HG02763 (cell line): ENCODE measurements around the gene ANXA6.

ENCODE experiments used
- ATAC-seq: cut with Tn5 transposase; IDR thresholded peaks from one replicate; pipeline ENCODE4 v1.9.1; 2021; ENCODE audit warnings: mild to moderate bottlenecking, moderate library complexity; ENCODE audit not compliant: unreplicated experiment

Gene ANXA6

DNA sequence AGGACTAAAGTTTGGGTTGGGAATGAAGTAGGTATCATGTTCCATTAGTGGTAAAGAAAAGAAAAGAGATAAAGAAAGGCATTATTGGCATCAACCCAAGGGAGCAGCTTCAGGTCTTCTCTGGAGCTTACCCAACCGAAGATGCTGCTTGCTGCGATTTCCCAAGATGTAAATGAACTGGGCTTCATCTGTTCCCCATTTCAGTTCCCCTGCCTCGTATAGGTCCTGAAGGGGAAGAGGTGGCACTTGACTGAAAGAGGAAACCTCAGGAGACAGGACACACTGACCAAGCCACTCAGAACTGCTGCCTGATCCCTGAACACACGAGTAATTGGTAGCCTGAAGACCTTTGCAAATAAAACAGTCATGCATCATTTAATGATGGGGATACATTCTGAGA, 24.6 kb downstream of the ANXA6 start:
- no peak for ATAC-seq

DNA sequence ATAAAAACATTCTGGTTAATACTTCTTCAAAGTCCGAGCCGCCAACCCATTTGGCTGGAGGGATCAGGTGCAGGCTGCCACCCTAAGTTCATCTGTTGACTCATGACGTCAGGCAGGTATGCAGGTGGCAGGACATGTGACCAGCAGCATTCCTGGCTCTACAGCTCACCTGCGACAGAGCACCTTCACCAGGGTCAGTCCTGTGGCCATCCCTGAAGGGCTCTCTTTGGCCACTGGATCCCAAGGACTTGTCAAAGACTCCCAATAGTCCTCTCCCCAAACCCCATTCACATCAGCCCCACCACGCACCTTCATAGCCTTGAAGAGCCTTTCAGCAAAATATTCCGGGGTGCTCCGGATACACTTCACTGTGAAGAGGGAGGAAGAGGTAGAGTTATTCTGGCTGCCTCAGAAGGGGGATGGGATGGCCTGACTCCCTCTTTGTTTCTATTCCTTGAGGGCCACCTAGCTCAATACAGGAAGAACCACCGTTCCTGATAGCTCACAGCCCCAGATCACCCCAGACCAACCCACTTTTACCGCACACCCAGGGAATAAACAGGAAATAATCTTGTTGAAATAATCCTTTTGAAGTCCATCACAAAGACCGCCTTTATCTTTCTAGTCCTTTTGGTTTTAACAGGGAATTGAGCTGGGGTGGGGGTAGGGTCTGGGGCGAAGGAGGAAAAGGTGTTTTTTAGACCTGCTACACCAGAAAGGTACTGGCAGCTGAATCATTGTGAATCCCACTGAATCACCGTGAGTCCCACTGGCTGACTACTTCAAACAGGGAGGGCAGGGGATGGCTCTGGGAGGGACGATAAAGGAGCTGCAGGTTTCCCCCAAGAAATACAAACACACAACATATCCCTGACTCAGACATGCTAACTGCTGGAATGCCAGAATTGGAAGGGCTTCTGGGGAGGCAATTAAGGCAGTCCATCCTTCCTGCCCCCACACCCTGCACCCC, 26.4 kb downstream of the ANXA6 start:
- ATAC-seq: no peak

GRCh38 chr5:151130235-151130921, 27.2 kb downstream of the ANXA6 start:
- no peak for ATAC-seq

- no peak for ATAC-seq
Observed at GRCh38 chr5:151128817-151129216, 28.8 kb downstream of the ANXA6 start.

- ATAC-seq: no peak
Observed at GRCh38 chr5:151127926-151128325, 29.7 kb downstream of the ANXA6 start.

- no peak for ATAC-seq
Observed at GRCh38 chr5:151126199-151126645, 31.4 kb downstream of the ANXA6 start.

GRCh38 chr5:151125421-151125820, 32.2 kb downstream of the ANXA6 start:
- no peak for ATAC-seq

- peak; percentile 87 for ATAC-seq
Observed at GRCh38 chr5:151123897-151124751, 33.5 kb downstream of the ANXA6 start.

DNA sequence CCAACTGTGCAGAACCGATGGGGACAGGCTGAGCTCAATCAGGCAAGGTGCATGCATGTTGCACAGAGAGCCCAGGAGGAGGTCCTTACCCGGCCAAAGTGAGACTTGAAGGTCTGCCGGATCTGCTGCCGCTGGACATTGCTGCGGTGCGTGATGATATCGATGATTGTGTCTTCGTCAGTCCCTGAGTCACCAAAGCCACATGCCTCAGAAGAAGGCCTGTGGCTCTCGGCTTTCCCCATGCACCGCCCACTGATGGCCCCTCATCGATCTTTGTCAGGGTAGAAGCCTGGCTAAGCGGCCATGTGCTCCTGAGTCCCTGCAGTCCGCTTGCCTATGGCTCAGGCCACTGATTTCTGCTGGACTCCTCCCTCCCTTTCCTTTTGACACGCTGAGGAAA, 34.8 kb downstream of the ANXA6 start:
- ATAC-seq: no peak

DNA sequence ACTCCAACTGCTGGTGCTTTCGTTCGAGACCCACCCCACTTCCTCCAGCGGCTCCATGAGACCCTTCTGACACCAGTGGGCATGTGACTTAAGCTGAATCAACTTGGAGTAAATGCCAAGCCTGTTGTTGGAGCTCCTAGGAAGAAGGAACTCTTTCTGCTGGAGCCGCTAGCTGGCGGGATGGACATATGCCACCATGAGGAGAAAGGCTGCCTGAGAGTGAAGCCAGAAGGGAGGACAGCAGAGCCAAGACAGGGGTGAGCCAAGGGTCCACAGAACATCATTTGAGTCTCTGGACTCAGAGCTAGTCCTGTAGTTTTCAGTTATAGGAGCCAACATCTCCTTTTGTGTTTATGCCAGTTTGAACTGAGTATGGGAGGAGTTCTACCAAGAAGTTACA, 35.9 kb downstream of the ANXA6 start:
- ATAC-seq: no peak

DNA sequence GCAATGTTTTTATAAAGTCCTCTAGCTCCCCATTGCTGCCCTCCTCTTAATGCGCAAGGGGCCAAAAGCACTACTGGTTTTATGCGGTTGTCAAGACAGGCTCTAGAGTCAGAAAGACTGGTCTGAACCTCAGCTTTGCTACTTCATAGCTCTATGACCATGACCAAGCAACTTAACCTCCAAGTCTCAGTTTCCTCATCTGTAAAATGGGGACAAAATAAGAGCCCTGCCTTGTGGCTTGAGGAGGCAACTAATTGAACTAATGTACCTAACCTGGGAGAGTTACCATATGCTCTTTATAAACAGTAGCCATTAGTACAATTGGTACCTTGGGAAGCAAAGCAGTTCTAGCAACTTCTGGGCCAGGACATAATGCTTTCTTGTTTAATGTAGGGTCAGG, 36.5 kb downstream of the ANXA6 start:
- ATAC-seq: no peak

GRCh38 chr5:151118913-151119575, 38.5 kb downstream of the ANXA6 start:
- ATAC-seq: no peak

- no peak for ATAC-seq
Observed at GRCh38 chr5:151115272-151115905, 42.2 kb downstream of the ANXA6 start.

- ATAC-seq: no peak
Observed at GRCh38 chr5:151113651-151114050, 43.9 kb downstream of the ANXA6 start.

DNA sequence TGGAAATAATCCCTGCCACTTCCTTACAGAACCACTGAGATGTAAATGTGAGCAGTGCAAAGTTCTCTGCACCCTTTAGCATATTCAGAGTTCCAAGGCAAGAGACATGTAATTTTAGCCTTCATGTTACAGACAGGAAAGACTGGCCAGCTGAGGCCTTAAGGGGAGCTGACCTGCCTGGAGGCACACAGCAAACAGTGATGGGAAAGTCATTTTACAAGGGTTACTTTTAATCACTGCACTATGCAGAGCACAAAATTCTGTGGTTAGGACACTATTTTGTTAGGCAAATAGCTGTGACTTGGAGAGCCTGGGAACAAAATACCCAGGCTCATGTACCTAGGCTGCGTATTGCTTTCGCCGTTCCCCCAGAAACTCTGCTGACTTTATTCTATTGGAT, 46.6 kb downstream of the ANXA6 start:
- ATAC-seq: no peak

DNA sequence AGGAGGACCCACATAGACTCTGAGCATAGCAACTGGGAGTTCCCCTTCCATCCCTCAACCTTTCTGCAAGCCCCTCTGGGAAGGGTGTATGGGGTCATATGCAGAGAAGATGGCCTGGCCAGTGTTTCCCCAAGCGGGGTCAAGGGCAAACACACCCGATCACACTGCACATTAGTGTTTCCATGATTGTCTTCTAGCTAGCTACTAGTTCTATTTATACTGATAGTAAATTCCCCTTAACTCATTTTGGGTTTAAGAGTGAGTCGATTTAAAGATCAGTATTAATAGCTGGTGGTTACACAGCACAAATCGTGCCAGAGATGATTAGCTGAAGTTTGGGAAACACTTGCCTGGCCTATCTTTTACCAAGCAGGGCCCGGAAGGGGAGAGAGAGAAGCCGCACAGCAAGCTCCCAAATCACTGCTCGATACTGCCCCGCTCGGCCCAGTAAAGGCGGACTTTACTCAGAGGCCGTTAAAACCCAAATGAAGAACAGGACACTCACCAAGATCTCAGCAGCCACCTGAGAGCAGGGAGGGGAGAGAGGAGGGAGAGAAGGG, 47.4 kb downstream of the ANXA6 start:
- ATAC-seq: no peak

GRCh38 chr5:151108566-151108965, 49.0 kb downstream of the ANXA6 start:
- no peak for ATAC-seq

DNA sequence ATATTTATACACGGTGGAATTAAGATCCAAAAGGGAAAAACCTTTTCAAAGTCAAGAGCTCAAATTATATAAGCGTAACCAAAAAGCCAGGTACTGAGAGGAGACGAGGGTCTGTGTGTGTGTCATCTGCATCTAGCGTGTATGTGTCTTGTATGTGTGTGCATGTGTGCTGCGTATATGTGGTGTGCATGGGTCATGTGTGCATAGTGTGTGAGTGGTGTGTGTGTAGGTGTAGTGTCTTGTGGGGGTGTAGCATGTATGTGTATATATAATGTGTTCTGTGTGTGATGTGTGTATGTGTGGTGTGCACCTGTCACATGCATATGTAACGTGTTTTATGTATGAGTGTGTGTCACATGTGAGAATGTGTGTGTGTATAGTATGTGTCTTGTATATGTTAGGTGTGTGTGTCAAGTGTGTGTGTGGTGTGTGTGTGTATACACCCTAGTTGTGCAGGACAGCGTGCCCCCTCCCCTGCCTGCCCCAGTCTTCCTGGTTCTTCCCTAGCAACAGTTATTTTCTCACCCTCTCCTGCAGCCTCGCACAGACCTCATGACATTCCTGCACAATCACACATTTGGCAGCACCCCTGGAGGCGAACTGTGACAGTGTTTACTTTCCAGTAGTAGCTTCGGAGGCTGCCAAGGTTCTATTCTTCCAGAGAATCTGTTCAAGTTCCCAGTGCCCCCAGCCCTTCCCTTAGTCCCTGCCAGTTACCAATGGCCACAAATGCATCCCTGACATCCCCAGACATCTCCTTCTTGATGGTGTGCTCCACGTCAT, 49.6 kb downstream of the ANXA6 start:
- ATAC-seq: no peak

GRCh38 chr5:151107084-151107483, 50.5 kb downstream of the ANXA6 start:
- ATAC-seq: no peak
